ENCODE results near the gene ATXN10. TPM values are rescaled to one million over a fixed set of nuclear protein-coding genes. Genes with fewer than 3 reads are reported as not detected.

ATXN10 gene
- total and polyA plus RNA-seq, 3 donors from 2014 or later: 171 to 204 (median 176) TPM

- intact Hi-C loops (cut with DNase I; ENCODE audit: low total_unique reads): no loop called here
- H3K4me1 ChIP-seq: peaks cover under 1% of the 10 kb centered on the region
- WGBS, 2 donors: 80 to 83% methylated on average over 8 of the region's 8 CpGs
- no peak overlapping the region for H3K27ac ChIP-seq
- DNase-seq: no peak
- H3K36me3 ChIP-seq (ENCODE audit: low read depth, missing control alignments): no peaks in the 10 kb centered on the region
- H3K27me3 ChIP-seq: no peaks in the 10 kb centered on the region
- TF ChIP-seq CTCF (IDR thresholded peaks at IDR 0.05) (no peak), POLR2A (IDR thresholded peaks at IDR 0.05) (no peak)
- H3K4me3 ChIP-seq: no peak overlapping the region
- no peaks in the 10 kb centered on the region for H3K9me3 ChIP-seq
These were observed 161.4 kb downstream of the ATXN10 start for GRCh38 chr22:45832959-45833580.

- DNase-seq: no peak
- WGBS, 2 donors: 83 to 89% methylated on average over 14 of the region's 14 CpGs
- no peak overlapping the region for H3K4me3 ChIP-seq
- H3K27me3 ChIP-seq: no peaks in the 10 kb centered on the region
- H3K9me3 ChIP-seq: no peaks in the 10 kb centered on the region
- no peaks in the 10 kb centered on the region for H3K36me3 ChIP-seq (ENCODE audit: low read depth, missing control alignments)
- TF ChIP-seq CTCF (IDR thresholded peaks at IDR 0.05) (no peak), POLR2A (IDR thresholded peaks at IDR 0.05) (no peak)
- intact Hi-C loops (cut with DNase I; ENCODE audit: low total_unique reads): no loop called here
- no peak overlapping the region for H3K27ac ChIP-seq
- H3K4me1 ChIP-seq: peaks cover 4% of the 10 kb centered on the region
These were observed 162.0 kb downstream of the ATXN10 start for GRCh38 chr22:45833613-45834012.

GRCh38 chr22:45834241-45834640 lies 162.6 kb downstream of the ATXN10 start:
- H3K4me1 ChIP-seq: peaks cover 4% of the 10 kb centered on the region
- H3K27me3 ChIP-seq: no peaks in the 10 kb centered on the region
- no peaks in the 10 kb centered on the region for H3K36me3 ChIP-seq (ENCODE audit: low read depth, missing control alignments)
- WGBS, 2 donors: 74 to 80% methylated on average over 5 of the region's 5 CpGs
- H3K9me3 ChIP-seq: no peaks in the 10 kb centered on the region
- DNase-seq: no peak
- no peak overlapping the region for H3K4me3 ChIP-seq
- H3K27ac ChIP-seq: no peak overlapping the region
- intact Hi-C loops (cut with DNase I; ENCODE audit: low total_unique reads): no loop called here
- no peak for TF ChIP-seq POLR2A (IDR thresholded peaks at IDR 0.05)
- TF ChIP-seq CTCF (IDR thresholded peaks at IDR 0.05): no peak

- WGBS, 2 donors: 89 to 95% methylated on average over 7 to 10 of the region's 10 CpGs
- intact Hi-C loops (cut with DNase I; ENCODE audit: low total_unique reads): no loop called here
- Histone ChIP-seq H3K27me3 (no peaks in the 10 kb centered on the region), H3K9me3 (no peaks in the 10 kb centered on the region), H3K4me1 (peaks cover 4% of the 10 kb centered on the region), H3K36me3 (ENCODE audit: low read depth, missing control alignments) (no peaks in the 10 kb centered on the region), H3K27ac (no peak overlapping the region), H3K4me3 (no peak overlapping the region)
- TF ChIP-seq POLR2A (IDR thresholded peaks at IDR 0.05) (no peak), CTCF (IDR thresholded peaks at IDR 0.05) (no peak)
- DNase-seq: no peak
These were observed 163.2 kb downstream of the ATXN10 start for GRCh38 chr22:45834795-45835194.
